T-helper 2 cell (primary cell): ENCODE data around the gene SURF4.
"Not testable (repeated sequence)": the region's sequence is repeated elsewhere in the genome, so short reads cannot be mapped to it uniquely, and the experiment has no call there.

Experiments used
- DNase-seq, 5 experiments: peaks; one replicate each; pipeline versions ENCODE4 v3.0.0 to v3.0.0-alpha.2; 2012 to 2022

Gene SURF4

GRCh38 chr9:133351526-133351907 lies 24.3 kb downstream of the SURF4 start:
- DNase-seq: no peak

- no peak for DNase-seq
These were observed 25.8 kb downstream of the SURF4 start for GRCh38 chr9:133349965-133350616.

- no peak for DNase-seq
These were observed 26.9 kb downstream of the SURF4 start for GRCh38 chr9:133348718-133349573.

GRCh38 chr9:133347985-133348717 lies 27.7 kb downstream of the SURF4 start, which contains the start of the genes MED22 and RPL7A:
MED22 (minus strand) TSS chr9:133348131; CDS start chr9:133346662, 1,469 bp downstream.
RPL7A (plus strand) TSS chr9:133348218; CDS start chr9:133348244, 26 bp downstream.
- peak; percentile 66 to 96 (median 87) for DNase-seq

GRCh38 chr9:133347515-133347984 lies 28.3 kb downstream of the SURF4 start:
- peak in 3 of 5 experiments; percentile 32 to 59 (median 47) for DNase-seq

- no peak for DNase-seq
These were observed 29.7 kb downstream of the SURF4 start for GRCh38 chr9:133346021-133346785.

- DNase-seq: no peak
These were observed 30.3 kb downstream of the SURF4 start for GRCh38 chr9:133345596-133345995.

GRCh38 chr9:133344979-133345378 lies 30.9 kb downstream of the SURF4 start:
- DNase-seq: no peak

GRCh38 chr9:133344071-133344470 lies 31.8 kb downstream of the SURF4 start:
- DNase-seq: no peak

- no peak for DNase-seq
These were observed 33.3 kb downstream of the SURF4 start for GRCh38 chr9:133342570-133342969.

GRCh38 chr9:133342069-133342406 lies 33.8 kb downstream of the SURF4 start:
- no peak for DNase-seq

GRCh38 chr9:133341369-133342068 lies 34.3 kb downstream of the SURF4 start:
- no peak for DNase-seq

- no peak for DNase-seq
These were observed 34.9 kb downstream of the SURF4 start for GRCh38 chr9:133340916-133341315.

GRCh38 chr9:133340256-133340655 lies 35.6 kb downstream of the SURF4 start:
- no peak for DNase-seq

- DNase-seq: no peak
These were observed 36.2 kb downstream of the SURF4 start for GRCh38 chr9:133339641-133340040.

GRCh38 chr9:133335924-133336811 lies 39.7 kb downstream of the SURF4 start, which contains the start of gene SURF6:
SURF6 (minus strand) TSS chr9:133336188; CDS start chr9:133336132, 56 bp downstream.
- peak; percentile 87 to 97 (median 91) for DNase-seq

- DNase-seq: not testable (repeated sequence)
These were observed 41.0 kb downstream of the SURF4 start for GRCh38 chr9:133334888-133335287.

GRCh38 chr9:133334161-133334560 lies 41.7 kb downstream of the SURF4 start:
- DNase-seq: no peak

GRCh38 chr9:133333566-133333965 lies 42.3 kb downstream of the SURF4 start:
- no peak for DNase-seq

GRCh38 chr9:133333011-133333410 lies 42.8 kb downstream of the SURF4 start:
- DNase-seq: no peak

GRCh38 chr9:133332381-133332730 lies 43.5 kb downstream of the SURF4 start:
- no peak for DNase-seq
